Left forelimb (tissue), 1 donor: Measurements from ENCODE around the gene ASB14.
"Not testable (repeated sequence)": the region's sequence is repeated elsewhere in the genome, so short reads cannot be mapped to it uniquely, and the experiment has no call there.

Source experiments
- DNase-seq: peaks from one replicate; pipeline ENCODE4 v3.0.0-alpha.2; 2018; ENCODE audit warnings: low spot score

The ASB14 gene

GRCh38 chr3:57292159-57292896, at the start of gene ASB14:
TSS of gene ASB14 (minus strand) at chr3:57292685. CDS start at chr3:57292033, 652 bp downstream.
- DNase-seq, result no peak

- not testable (repeated sequence) for DNase-seq
Observed at GRCh38 chr3:57339071-57339642, 46.7 kb upstream of the ASB14 start.

- not testable (repeated sequence) for DNase-seq
Observed at GRCh38 chr3:57338272-57339070, 46.0 kb upstream of the ASB14 start.

DNA sequence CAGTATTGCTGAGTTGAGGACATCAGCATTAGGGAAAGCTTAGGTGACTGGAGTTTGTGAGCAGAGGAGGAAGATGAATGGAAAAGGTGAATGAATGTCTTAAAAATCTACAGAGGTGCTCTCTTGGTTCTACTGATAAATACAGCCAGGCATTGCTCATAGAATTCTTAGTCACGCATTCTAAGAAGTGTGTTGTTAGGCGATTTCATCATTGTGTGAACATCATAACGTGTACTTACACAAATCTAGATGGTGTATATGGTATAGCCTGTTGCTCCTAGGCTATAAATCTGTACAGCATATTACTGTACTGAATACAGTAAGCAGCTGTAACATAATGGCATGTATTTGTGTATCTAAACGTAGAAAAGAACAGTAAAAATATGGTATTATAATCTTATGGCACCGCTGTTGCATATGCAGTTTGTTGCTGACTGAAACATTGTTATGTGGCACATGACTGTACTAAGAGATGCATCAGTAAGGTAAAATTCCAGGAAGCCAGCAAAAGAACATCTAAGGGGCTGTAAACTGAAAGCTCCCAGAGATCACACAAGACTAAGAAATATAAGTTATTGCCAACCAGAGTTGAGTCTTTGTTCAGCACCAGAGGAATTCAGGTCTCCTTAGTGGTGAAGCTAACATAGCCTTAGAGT, 42.9 kb upstream of the ASB14 start:
- DNase-seq, result no peak

DNA sequence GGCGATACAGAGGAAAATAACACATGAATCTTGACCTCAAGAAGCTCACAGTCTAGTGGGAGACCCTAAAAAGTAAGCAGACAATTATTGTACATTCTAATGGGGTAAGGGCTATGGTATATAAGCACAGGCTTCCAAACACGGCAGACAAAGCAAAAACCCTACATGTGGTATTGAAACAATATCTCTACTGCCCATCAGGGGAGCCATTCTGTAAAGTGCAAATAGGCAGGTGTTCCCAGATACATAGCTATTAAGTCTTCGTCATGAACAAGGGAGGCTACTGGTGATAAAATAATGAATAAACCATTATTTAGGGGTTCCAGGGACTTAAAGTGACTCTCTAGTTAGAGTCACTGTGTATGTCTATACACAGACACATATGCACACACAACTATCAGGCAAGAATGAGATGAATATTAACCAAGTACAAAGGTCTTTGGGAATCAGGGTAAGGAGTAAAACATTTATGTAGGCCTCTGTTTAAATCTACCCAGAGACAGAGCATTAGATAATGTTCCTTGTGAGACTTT, 38.7 kb upstream of the ASB14 start:
- DNase-seq, result no peak

GRCh38 chr3:57326498-57326897, 34.0 kb upstream of the ASB14 start:
- not testable (repeated sequence) for DNase-seq

DNA sequence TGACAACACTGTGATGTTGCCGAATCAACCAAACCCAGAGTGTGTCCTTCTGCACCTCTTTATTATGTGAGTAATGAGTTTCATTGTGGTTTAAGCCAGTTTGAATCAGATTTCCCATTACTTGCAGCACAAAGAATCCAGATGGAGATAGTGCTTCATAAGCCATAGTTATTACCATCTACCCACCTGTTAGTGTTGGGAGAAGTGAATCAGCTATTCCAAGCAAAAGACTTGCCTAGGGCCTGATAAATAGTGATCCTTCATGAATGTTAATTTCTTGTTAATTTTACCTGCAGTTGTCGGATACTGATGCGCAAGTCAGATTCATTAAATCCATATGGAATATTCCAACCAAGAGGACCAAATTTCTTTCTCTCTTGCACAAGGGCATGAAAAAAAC, 21.7 kb upstream of the ASB14 start:
- no peak for DNase-seq

DNA sequence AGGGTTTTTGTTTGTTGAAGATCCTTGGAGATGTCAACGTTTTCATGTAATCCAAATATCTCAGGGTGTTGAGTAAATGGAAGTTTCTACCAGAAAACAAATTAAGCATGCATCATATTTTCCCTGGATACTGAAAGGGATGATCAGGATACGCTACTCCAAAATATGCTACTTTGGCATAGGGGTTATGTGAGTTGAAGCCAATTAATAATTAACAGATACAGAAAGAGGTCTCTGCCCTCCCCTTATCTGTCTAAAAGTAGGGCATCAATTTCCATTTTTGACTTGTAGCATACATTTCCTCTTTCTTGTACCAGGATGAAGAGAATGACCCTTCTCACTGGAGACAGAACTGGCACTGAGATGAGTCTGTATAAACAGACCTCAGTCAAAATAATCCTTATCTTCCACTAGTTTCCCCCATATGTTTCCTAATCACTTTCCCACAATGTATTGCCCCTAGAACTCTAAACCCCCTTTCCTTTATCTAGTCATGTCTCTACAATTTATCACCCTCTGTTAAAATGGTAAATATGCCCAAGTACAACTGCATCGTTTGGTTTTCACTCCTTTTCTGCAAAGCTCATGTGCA, 17.4 kb upstream of the ASB14 start:
- DNase-seq, result no peak

DNA sequence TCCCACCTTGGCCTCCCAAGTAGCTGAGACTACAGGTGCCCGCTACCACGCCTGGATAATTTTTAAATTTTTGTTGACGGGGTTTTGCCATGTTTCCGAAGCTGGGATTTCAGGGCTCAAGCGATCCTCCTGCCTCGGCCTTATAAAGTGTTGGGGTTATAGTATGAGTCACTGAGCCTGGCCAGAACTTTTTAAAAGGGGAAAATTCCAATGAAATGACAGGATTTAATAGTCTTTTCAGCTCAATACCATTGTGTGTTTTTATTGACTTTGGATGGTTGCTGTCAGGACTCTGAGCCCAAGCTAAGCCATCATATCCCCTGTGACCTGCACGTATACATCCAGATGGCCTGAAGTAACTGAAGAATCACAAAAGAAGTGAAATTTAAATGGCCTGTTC, 11.0 kb upstream of the ASB14 start:
- DNase-seq, result not testable (repeated sequence)

GRCh38 chr3:57298041-57298440, 5.6 kb upstream of the ASB14 start:
- DNase-seq, result no peak

- no peak for DNase-seq
Observed at GRCh38 chr3:57292897-57293526, 527 bp upstream of the ASB14 start.

GRCh38 chr3:57288403-57288802, 4.1 kb downstream of the ASB14 start:
- DNase-seq, result no peak

DNA sequence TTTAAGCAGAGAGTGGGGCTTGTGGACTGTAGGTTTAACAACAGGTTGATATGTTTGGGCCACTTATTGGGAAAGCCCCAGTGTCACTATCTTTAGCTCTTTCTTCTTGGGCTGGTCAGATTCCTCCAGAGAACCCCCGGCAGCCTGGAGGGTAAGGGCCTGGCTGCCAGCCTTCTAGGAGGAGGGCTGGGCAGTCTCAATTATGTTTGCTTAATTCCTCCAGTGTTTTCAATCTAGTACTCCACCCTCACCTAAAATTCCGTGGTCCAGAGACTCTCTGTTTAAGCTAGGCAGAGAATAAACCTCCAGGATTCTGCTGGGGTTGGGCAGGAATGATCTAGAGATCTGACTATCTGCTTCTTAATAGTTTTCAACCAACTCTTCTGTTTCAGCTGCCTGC, 5.3 kb downstream of the ASB14 start:
- DNase-seq, result no peak

- DNase-seq, result no peak
Observed at GRCh38 chr3:57283334-57283733, 9.2 kb downstream of the ASB14 start.

- no peak for DNase-seq
Observed at GRCh38 chr3:57281715-57282114, 10.8 kb downstream of the ASB14 start.

DNA sequence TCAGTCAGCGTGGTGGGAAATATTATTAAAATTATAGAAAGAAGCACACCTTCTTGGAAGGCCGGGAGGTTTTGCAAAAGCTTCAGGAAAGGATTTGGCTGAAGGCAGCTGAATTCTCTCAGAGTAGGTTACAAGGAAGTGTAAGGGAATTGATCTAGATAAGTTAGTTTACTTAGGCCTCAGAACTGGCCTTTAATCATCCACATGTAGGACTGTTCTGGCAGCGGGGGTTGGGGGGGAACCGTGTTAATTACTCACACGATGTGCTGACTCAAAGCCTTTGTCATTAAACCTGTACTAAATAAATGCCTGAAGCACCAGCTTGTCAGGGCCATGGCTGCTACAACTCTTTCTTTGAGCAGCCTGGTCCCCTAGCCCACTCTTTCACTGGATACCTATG, 12.8 kb downstream of the ASB14 start:
- no peak for DNase-seq

DNA sequence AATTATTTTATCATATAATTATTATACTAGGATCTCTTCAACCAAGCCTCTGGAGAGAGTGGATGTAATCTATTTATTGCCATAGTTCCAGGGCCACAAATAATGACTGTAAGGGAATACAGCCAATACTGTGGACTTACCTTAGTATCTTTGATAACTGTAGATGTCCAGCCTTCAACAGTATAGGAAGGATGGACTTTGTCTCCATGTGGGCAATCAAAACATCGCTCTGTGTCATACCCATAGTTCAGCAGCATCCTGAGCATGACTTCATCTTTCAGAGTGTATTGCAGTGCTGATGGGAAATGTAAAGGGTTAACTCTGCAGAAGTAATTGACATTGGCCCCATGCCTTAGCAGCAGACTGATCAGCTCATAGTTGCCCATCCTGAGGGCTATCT, 14.2 kb downstream of the ASB14 start:
- DNase-seq, result no peak

- no peak for DNase-seq
Observed at GRCh38 chr3:57275393-57275792, 17.1 kb downstream of the ASB14 start.

- DNase-seq, result no peak
Observed at GRCh38 chr3:57274845-57275244, 17.6 kb downstream of the ASB14 start.

DNA sequence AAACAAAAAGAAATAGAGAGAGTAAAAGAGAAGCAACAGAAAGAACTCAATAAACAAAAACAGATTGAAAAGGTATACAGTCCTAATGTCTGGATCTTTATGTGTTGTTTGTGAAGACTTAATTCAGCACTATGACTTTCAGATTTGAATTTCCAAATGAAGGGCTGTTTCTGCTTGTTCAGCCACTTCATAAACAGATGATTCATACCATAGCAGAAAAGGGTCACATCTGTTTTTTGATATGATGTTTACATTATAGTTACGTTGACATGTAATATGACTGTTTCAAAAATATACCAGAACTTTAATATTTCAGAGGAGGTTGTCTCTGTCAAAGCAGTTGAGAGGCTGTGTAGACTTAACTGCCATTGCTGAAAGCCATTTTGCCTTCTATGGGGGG, 24.1 kb downstream of the ASB14 start:
- no peak for DNase-seq

DNA sequence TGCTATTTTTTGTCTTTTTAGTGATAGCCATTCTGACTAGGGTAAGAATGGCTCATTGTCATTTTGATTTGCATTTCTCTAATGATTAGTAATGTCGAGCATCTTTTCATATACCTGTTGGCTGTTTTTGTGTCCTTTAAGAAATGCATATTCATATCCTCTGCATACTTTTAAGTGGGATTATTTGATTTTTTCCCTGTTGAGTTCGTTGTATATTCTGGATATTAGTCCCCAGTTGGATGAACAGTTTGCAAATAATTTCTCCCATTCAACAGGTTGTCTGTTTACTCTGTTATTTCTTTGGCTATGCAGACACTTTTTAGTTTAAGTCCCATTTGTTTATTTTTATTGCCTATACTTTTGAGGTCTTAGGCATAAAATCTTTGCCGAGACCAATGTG, 30.6 kb downstream of the ASB14 start:
- no peak for DNase-seq
